GM06990 (cell line): Measurements from ENCODE around the gene B3GNT3.

Source experiments
- DNase-seq: peaks from one replicate; pipeline ENCODE4 v3.0.0-alpha.2; 2011; ENCODE audit not compliant: insufficient read length; ENCODE audit errors: extremely low read depth
- H3K27me3 ChIP-seq: replicated peaks from 2 replicates; pipeline ENCODE4 v1.6.0; 2011; ENCODE audit warnings: low read length; ENCODE audit not compliant: control insufficient read depth, insufficient read depth
- H3K36me3 ChIP-seq: 2 replicates; pipeline ENCODE4 v1.5.1; 2011; ENCODE audit warnings: low read length; ENCODE audit not compliant: control insufficient read depth, insufficient read depth
- H3K4me3 ChIP-seq: replicated peaks from 2 replicates; pipeline ENCODE4 v1.5.1; 2011; ENCODE audit warnings: low read depth, mild to moderate bottlenecking, control low read depth, low read length
- TF ChIP-seq, protein P1 (sequence below): IDR thresholded peaks from 2 replicates; pipeline ENCODE4 v1.5.1; 2011; ENCODE audit warnings: low read length, control low read depth, mild to moderate bottlenecking, inconsistent platforms; ENCODE audit not compliant: insufficient read depth, poor library complexity, severe bottlenecking

B3GNT3 gene

DNA sequence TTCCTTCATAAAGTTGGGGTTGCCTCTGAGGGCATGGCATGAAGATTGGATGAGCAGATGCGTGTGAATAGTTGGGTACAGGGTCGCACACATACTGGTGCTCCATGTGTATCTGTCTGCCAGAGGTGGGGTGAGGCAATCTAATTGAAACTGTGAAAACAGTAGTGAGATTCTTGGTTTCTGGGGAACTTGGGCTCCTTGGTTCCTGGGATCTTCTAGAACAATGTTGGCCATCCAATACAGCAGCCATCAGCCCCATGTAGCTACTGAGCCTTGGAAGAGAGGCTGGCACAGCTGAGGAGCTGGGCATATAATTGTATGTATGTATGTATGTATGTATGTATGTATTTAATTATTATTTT, 43.0 kb upstream of the B3GNT3 start:
- Histone ChIP-seq H3K27me3 (no peaks in the 10 kb centered on the region), H3K4me3 (peak overlapping the region; percentile 70)

DNA sequence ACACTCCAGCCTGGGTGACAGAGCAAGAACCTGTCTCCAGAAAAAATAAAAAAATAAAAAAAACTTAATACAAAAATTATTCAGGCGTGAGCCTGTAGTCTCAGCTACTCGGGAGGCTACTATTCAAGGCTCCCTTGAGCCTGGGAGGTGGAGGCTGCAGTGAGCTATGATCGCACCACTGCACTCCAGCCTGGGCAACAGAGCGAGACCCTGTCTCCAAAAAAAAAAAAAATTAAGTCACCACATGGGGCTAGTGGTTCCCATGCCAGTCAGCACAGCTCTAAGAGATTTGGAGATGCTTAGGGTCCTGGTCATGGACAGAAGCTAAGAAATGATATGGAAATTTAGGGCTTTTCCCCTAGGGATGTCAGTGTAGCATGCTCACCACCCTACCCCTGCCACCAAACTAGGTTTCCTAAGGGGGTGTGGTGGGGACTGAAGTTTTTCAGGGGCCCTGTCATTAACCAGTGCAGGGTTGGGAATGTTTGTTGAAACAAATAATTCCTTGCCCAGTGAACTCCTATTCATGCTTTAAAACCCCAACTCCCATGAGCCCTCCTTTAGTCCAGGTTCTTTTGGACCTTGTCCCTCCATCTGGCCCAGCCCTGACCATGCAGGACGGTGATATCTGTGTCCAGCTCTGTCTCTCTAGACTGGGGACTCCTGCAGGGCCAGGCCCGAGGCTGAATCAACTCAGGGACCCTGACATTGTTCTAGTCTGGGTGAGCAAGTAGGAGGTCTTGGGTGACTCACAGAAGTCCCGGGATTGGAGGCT, 41.9 kb upstream of the B3GNT3 start:
- Histone ChIP-seq H3K36me3 (no peaks in the 10 kb centered on the region; the same call in 1 of the 2 replicates), H3K27me3 (no peaks in the 10 kb centered on the region), H3K4me3 (no peak overlapping the region)
- TF ChIP-seq, protein P1, sequence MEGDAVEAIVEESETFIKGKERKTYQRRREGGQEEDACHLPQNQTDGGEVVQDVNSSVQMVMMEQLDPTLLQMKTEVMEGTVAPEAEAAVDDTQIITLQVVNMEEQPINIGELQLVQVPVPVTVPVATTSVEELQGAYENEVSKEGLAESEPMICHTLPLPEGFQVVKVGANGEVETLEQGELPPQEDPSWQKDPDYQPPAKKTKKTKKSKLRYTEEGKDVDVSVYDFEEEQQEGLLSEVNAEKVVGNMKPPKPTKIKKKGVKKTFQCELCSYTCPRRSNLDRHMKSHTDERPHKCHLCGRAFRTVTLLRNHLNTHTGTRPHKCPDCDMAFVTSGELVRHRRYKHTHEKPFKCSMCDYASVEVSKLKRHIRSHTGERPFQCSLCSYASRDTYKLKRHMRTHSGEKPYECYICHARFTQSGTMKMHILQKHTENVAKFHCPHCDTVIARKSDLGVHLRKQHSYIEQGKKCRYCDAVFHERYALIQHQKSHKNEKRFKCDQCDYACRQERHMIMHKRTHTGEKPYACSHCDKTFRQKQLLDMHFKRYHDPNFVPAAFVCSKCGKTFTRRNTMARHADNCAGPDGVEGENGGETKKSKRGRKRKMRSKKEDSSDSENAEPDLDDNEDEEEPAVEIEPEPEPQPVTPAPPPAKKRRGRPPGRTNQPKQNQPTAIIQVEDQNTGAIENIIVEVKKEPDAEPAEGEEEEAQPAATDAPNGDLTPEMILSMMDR, result no peak
- DNase-seq, result no peak

More for the DNA sequence above, 43.0 kb upstream of the B3GNT3 start:
- TF ChIP-seq, protein P1, result no peak
- no peaks in the 10 kb centered on the region; the same call in 1 of the 2 replicates for H3K36me3 ChIP-seq
- DNase-seq, result no peak

DNA sequence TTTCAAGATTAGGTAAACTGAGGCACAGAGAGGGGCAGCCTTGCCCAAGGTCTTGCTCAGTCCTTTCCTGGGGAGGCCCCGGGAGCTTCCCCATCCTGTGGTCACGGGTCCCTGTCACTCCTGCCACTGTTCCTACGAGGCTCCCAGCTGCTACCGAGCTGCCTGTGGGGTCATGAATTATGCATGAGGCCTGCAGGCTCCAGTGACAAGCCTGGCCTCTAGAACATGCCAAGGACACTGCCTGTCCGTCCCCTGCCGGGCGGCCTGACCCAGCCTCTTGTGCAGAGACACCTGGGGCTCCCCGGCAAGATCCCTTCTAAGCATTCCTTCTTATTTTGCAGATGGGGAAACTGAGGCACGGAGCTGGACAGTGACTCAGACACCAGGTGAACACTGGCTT, 41.0 kb upstream of the B3GNT3 start:
- no peaks in the 10 kb centered on the region for H3K27me3 ChIP-seq
- H3K4me3 ChIP-seq, result no peak overlapping the region
- TF ChIP-seq, protein P1, result no peak
- peaks cover 4% of the 10 kb centered on the region for H3K36me3 ChIP-seq
- no peak for DNase-seq

DNA sequence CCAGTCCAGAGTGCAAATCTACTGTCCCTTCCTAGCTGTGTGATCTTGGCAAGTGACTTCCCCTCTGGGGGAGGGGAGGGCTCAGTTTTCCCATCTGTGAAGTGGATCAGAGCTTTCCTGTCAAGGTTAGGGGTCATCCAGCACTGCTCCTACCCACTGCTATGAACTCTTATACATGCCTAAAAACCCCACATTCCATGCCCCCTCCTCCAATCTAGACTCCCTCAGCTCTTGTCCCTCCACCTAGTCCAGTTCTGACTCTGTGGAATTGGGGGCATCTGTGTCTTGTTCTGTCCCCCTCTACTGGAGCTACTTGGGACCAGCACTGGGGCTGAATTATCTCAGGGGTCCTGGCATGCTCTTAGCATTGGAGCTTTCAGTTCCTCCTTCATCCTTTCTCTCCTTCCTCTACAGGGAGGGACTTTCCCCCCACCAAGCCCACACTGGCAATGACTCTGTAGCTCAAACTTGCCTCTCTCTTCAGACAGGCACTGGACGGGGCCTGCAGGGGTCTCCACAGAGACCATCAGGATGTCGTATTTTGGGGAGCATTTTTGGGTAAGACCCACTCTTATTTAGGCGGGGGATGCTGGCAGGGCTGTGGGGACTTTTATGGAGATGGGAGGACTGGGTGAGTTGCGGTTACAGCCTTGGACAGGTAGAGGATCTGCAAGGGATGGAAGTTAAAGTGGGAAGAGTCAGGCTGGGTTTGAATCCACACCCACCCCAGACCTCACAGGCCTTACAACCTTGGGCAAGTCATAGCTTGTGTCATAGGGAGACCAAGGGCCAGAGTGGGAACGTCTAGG, 40.1 kb upstream of the B3GNT3 start:
- H3K27me3 ChIP-seq, result no peaks in the 10 kb centered on the region
- peak; percentile 59 for DNase-seq
- TF ChIP-seq, protein P1, result peak; percentile 64
- H3K4me3 ChIP-seq, result peak overlapping the region; percentile 20
- peaks cover 4% of the 10 kb centered on the region for H3K36me3 ChIP-seq

DNA sequence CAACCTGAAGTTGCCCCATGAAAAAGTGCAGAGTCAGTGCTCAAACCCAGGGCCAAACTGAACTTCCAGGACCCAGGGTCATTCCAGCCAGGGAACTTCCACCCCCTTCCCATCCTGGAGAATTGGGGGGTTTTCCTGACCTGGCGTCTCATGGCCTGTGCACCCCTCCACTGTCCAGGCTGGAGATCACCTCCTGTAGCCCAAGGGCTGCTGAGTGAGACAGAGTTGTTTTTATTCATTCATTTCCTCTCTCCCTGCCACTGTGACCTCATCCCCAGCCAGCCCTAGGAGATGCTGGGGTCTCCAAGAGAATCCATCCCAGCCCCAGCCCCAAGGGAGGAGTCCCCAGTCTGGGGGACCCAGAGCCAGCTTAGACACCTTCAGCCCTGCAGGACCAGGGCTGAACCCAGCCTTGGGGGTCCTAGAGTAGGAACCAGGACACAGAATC, 39.5 kb upstream of the B3GNT3 start:
- Histone ChIP-seq H3K4me3 (peak overlapping the region; percentile 20; the same call in 1 of the 2 replicates), H3K27me3 (no peaks in the 10 kb centered on the region), H3K36me3 (peaks cover 4% of the 10 kb centered on the region)
- no peak for DNase-seq
- TF ChIP-seq, protein P1, result no peak
